ENCODE data around the gene ZNF749.

The ZNF749 gene

DNA sequence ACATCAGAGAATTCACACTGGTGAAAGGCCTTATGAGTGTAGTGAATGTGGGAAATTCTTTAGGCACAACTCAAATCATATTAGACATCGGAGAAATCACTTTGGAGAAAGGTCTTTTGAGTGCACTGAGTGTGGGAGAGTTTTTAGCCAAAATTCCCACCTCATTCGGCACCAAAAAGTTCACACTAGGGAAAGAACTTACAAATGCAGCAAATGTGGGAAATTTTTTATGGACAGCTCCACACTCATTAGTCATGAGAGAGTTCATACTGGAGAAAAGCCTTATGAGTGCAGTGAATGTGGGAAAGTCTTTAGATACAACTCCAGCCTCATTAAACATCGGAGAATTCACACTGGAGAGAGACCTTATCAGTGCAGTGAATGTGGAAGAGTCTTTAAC lies 14.1 kb upstream of the ZNF749 start:
- Histone ChIP-seq H3K36me3 (ENCODE audit: insufficient read depth, low read length) (peaks cover 43% of the 10 kb centered on the region), H3K27me3 (ENCODE audit: insufficient read depth, low read length) (no peaks in the 10 kb centered on the region), H3K4me3 (ENCODE audit: low read depth, low read length) (no peak overlapping the region), H2AFZ (ENCODE audit: low read length, unreplicated experiment) (no peak overlapping the region), H3K27ac (ENCODE audit: low read depth, low read length) (no peak overlapping the region), H3K4me1 (ENCODE audit: control insufficient read depth, insufficient read depth, low read length, unreplicated experiment) (no peaks in the 10 kb centered on the region), H3K79me2 (ENCODE audit: control insufficient read depth, insufficient read depth, low read length, unreplicated experiment) (peaks cover 2% of the 10 kb centered on the region)

DNA sequence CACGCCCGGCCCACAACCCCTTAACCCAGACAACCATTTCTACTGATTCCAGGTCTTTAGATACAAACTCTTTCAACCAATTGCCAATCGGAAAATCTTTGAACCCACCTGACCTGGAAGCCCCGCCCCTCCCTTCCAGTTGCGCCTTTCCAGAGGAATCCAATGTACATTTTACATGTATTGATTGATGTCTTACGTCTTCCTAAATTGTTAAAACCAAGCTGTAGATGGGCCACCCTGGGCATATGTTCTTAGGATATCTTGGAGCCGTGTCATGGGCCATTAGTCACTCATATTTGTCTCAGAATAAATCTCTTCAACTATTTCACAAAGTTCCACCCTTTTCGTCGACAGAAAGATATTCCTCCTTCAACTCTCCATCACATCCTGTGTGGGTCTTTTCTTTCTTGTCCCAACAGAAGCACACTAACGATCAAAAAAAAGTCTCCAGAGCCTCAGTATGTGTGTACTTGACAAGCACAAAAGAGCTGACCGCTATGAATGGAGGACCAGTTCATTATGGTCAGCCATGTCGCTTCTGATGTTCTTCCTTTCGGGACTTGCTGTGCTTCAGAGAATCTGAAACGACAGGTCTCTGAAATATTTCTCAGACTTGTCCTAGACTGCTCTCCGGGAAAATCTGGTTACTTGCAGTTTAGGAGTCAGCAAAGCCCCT lies 601 bp upstream of the ZNF749 start:
- Histone ChIP-seq H3K36me3 (ENCODE audit: insufficient read depth, low read length) (no peaks in the 10 kb centered on the region), H3K79me2 (ENCODE audit: control insufficient read depth, insufficient read depth, low read length, unreplicated experiment) (peaks cover 13% of the 10 kb centered on the region), H3K27me3 (ENCODE audit: insufficient read depth, low read length) (no peaks in the 10 kb centered on the region), H3K4me3 (ENCODE audit: low read depth, low read length) (peak overlapping the region; percentile 96), H3K27ac (ENCODE audit: low read depth, low read length) (no peak overlapping the region), H3K4me1 (ENCODE audit: control insufficient read depth, insufficient read depth, low read length, unreplicated experiment) (peaks cover 3% of the 10 kb centered on the region), H2AFZ (ENCODE audit: low read length, unreplicated experiment) (peak overlapping the region; percentile 96)

DNA sequence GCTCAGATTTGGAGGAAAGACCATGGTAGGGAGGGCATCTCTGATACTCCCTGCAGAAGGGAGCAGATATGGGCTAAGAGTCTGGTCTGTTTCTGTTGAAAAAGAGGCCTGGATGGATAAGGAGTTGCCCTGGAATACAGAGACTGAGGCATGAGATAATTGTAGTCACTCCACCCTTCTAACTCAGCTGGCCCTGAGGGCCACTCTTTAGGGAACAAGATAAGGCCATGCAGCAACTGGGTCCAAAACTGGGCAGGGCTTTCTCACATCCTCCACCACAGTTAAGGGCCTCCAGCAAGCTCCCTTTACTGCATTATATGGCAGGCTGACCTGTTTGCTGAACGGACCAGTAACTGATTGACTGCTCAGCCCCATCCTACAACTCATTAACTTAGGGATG lies 1.3 kb downstream of the ZNF749 start:
- Histone ChIP-seq H3K79me2 (ENCODE audit: control insufficient read depth, insufficient read depth, low read length, unreplicated experiment) (peaks cover 20% of the 10 kb centered on the region), H3K27me3 (ENCODE audit: insufficient read depth, low read length) (no peaks in the 10 kb centered on the region), H3K4me3 (ENCODE audit: low read depth, low read length) (peak overlapping the region; percentile 96), H3K27ac (ENCODE audit: low read depth, low read length) (no peak overlapping the region), H3K36me3 (ENCODE audit: insufficient read depth, low read length) (no peaks in the 10 kb centered on the region), H2AFZ (ENCODE audit: low read length, unreplicated experiment) (no peak overlapping the region), H3K4me1 (ENCODE audit: control insufficient read depth, insufficient read depth, low read length, unreplicated experiment) (peaks cover 3% of the 10 kb centered on the region)

DNA sequence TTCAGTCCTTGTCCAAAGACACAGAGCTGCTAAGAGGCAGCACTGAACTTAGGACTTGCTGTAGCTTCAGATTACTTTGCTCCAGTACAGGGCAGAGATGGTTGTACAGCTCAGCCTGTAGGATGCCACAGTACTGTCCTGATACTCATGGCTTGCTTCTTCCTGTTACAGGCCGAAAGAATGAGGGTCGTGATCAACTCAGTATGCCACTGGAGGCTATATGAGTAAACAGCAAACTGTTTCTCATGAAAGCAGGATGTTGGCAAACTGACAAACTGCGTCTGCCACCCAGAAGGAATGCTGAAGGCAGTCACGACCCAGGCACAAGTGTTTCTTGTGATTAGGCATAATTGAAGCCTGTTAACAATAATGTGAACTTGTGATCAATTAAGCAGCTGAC lies 2.8 kb downstream of the ZNF749 start:
- Histone ChIP-seq H2AFZ (ENCODE audit: low read length, unreplicated experiment) (no peak overlapping the region), H3K27me3 (ENCODE audit: insufficient read depth, low read length) (no peaks in the 10 kb centered on the region), H3K4me1 (ENCODE audit: control insufficient read depth, insufficient read depth, low read length, unreplicated experiment) (peaks cover 3% of the 10 kb centered on the region), H3K4me3 (ENCODE audit: low read depth, low read length) (no peak overlapping the region), H3K27ac (ENCODE audit: low read depth, low read length) (no peak overlapping the region), H3K79me2 (ENCODE audit: control insufficient read depth, insufficient read depth, low read length, unreplicated experiment) (peaks cover 20% of the 10 kb centered on the region), H3K36me3 (ENCODE audit: insufficient read depth, low read length) (peaks cover 2% of the 10 kb centered on the region)

DNA sequence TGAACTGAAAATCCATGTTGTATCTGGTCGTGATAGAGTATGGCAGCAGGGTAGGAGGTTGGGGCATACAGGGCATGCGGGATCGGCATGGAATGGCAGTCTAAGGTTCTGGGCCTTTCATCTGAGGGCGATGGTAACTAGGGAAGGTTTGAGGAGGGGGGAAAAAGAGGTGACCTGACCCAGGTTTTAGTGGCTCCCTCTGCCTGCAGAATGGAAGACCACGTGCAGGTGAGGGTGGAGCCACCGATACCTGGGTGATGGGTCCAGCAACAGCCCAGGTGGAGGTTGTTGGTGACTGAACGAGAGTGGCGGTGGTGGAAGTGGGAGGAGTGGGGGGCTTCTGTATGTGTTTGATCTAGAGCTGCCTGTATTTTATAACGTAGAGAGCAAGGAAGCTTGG lies 3.8 kb downstream of the ZNF749 start:
- Histone ChIP-seq H3K36me3 (ENCODE audit: insufficient read depth, low read length) (peaks cover 12% of the 10 kb centered on the region), H3K79me2 (ENCODE audit: control insufficient read depth, insufficient read depth, low read length, unreplicated experiment) (peaks cover 20% of the 10 kb centered on the region)

DNA sequence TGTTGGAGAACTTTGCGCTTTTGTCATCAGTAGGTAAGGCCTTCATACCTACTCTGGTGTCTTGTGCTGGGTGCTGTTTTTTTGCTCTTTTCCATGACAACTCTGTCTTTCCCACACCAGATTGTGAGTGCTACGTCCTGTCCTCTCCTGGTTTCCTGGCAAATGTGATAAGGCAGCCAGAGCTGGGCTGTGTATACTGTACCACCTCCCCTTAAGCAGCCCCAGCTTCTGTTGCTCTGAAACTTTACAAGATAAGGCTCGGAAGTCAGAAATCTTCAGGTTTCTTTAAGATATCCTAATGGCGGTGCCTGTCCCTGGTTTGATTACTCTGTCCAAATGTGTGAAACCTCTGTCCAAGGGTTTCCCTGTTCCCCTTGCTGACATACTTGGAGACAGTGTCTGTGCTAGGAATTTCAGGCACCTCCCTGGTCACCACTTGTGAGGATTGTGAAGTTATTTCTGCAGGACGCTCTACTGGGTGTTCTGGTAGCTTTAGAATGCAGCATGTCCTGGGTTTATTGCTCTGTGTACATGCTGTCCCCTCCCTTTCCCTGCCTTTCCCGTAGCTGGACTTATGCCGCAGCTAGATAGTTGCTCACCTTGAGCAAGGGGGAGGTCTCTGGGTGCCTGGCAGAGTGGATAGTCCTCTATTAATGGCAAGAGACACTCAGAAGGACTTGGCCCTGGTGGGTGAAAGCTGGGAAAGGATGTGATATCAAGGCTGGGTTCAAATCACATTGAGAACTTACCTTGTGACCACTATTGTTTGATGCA lies 7.0 kb downstream of the ZNF749 start:
- Histone ChIP-seq H2AFZ (ENCODE audit: low read length, unreplicated experiment) (no peak overlapping the region), H3K36me3 (ENCODE audit: insufficient read depth, low read length) (peaks cover 27% of the 10 kb centered on the region), H3K27me3 (ENCODE audit: insufficient read depth, low read length) (no peaks in the 10 kb centered on the region), H3K79me2 (ENCODE audit: control insufficient read depth, insufficient read depth, low read length, unreplicated experiment) (peaks cover 10% of the 10 kb centered on the region), H3K4me1 (ENCODE audit: control insufficient read depth, insufficient read depth, low read length, unreplicated experiment) (no peaks in the 10 kb centered on the region), H3K27ac (ENCODE audit: low read depth, low read length) (no peak overlapping the region), H3K4me3 (ENCODE audit: low read depth, low read length) (no peak overlapping the region)

More for the DNA sequence above, 3.8 kb downstream of the ZNF749 start:
- H3K4me3 ChIP-seq (ENCODE audit: low read depth, low read length), result no peak overlapping the region
- no peak overlapping the region for H2AFZ ChIP-seq (ENCODE audit: low read length, unreplicated experiment)
- peaks cover 3% of the 10 kb centered on the region for H3K4me1 ChIP-seq (ENCODE audit: control insufficient read depth, insufficient read depth, low read length, unreplicated experiment)
- H3K27me3 ChIP-seq (ENCODE audit: insufficient read depth, low read length), result no peaks in the 10 kb centered on the region
- no peak overlapping the region for H3K27ac ChIP-seq (ENCODE audit: low read depth, low read length)

DNA sequence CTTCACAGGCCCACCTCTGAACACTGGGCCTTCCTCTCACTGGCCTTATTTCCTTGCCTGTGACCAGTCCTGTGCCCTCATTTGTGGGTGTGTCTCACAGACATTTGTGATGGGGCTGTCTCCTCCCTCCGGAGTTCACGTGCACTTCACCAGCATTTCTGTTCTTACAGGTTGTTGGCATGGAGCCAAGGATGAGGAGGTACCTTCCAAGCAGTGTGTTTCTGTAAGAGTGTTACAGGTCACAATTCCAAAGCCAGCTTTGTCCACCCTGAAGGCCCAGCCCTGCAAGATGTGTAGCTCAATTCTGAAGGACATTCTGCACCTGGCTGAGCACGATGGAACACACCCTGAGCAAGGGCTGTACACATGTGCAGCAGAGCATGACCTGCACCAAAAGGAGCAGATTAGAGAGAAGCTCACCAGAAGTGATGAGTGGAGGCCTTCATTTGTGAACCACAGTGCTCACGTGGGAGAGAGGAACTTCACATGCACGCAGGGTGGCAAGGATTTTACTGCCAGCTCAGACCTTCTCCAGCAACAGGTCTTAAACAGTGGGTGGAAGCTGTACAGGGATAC lies 8.1 kb downstream of the ZNF749 start:
- H3K4me3 ChIP-seq (ENCODE audit: low read depth, low read length), result no peak overlapping the region
- H2AFZ ChIP-seq (ENCODE audit: low read length, unreplicated experiment), result no peak overlapping the region
- peaks cover 10% of the 10 kb centered on the region for H3K79me2 ChIP-seq (ENCODE audit: control insufficient read depth, insufficient read depth, low read length, unreplicated experiment)

DNA sequence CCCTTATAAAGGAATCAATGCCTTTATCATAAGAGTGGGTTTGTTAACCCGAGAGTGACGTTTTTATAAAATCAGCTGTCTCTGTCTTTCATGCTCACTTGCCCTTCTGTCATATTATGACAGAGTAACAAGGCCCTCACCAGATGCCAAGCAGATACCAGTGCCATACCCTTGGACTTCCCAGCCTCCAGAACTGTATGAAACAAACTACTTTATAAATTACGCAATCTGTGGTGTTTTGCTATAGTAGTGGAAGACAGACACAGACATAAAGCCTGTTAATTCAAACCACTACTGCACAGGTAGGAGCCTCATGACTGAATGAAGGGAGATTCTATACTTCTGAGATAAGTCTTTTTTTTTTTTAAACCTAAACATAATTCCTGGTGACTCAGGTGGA lies 17.2 kb downstream of the ZNF749 start:
- H3K27me3 ChIP-seq (ENCODE audit: insufficient read depth, low read length), result no peaks in the 10 kb centered on the region
- no peak overlapping the region for H3K27ac ChIP-seq (ENCODE audit: low read depth, low read length)
- H3K36me3 ChIP-seq (ENCODE audit: insufficient read depth, low read length), result no peaks in the 10 kb centered on the region
- H3K4me1 ChIP-seq (ENCODE audit: control insufficient read depth, insufficient read depth, low read length, unreplicated experiment), result no peaks in the 10 kb centered on the region
- H3K4me3 ChIP-seq (ENCODE audit: low read depth, low read length), result no peak overlapping the region
- no peaks in the 10 kb centered on the region for H3K79me2 ChIP-seq (ENCODE audit: control insufficient read depth, insufficient read depth, low read length, unreplicated experiment)
- H2AFZ ChIP-seq (ENCODE audit: low read length, unreplicated experiment), result no peak overlapping the region

More for the DNA sequence above, 8.1 kb downstream of the ZNF749 start:
- no peaks in the 10 kb centered on the region for H3K4me1 ChIP-seq (ENCODE audit: control insufficient read depth, insufficient read depth, low read length, unreplicated experiment)
- H3K27me3 ChIP-seq (ENCODE audit: insufficient read depth, low read length), result no peaks in the 10 kb centered on the region
- no peak overlapping the region for H3K27ac ChIP-seq (ENCODE audit: low read depth, low read length)
- H3K36me3 ChIP-seq (ENCODE audit: insufficient read depth, low read length), result peaks cover 27% of the 10 kb centered on the region

DNA sequence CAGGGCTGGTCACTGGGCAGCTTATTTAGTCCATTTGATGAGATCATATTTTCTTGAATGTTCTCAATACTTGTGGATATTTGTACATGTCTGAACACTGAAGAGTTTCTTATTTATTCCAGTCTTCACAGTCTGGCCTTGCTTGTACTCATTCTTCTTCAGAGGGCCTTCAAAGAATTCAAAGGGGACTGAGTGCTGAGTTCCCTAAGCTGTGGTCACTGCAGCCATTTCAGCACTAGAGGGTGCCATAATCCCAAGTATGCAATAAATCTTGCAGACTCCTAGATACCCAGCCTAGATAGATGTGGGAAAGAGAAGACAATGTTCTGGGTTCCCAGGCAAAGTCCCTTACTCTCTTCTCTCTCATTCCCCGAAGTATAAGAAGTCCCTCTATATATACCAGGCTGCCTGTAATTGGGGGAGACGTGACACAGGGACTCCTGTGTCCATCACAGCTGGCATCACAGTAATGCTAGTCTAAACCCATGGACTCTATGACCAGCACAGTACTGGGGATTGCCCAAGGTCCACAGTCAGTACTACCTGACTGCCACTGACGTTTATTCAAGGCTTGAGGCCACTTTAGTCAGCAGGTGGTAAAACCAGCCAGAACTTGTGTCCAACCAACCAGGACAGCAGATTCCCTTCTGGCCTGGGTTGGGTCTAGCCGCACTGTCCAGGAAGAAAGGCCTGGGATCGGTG lies 30.7 kb downstream of the ZNF749 start:
- Histone ChIP-seq H3K36me3 (ENCODE audit: insufficient read depth, low read length) (peaks cover 10% of the 10 kb centered on the region), H3K27ac (ENCODE audit: low read depth, low read length) (no peak overlapping the region), H3K4me3 (ENCODE audit: low read depth, low read length) (no peak overlapping the region), H3K4me1 (ENCODE audit: control insufficient read depth, insufficient read depth, low read length, unreplicated experiment) (no peaks in the 10 kb centered on the region), H3K27me3 (ENCODE audit: insufficient read depth, low read length) (no peaks in the 10 kb centered on the region), H3K79me2 (ENCODE audit: control insufficient read depth, insufficient read depth, low read length, unreplicated experiment) (no peaks in the 10 kb centered on the region), H2AFZ (ENCODE audit: low read length, unreplicated experiment) (no peak overlapping the region)

DNA sequence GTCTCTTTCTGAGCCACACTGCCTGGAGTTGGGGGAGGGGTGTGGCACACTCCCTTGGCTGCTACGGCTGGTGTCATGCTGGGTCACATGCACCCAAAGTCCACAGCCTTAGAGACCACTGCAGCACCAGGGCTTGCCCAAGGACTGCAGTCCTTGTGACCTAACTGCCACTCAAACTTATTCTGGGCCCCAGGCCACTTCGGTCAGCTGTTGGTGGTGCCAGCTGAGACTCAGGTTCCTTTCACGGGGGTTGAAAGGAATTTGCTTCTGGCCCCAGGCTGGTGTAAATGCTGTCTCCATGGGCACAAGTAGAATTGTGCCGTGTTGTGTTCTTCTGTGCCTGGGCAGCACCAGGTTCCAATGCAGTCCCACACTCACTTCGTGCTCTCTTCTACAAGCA lies 31.4 kb downstream of the ZNF749 start:
- no peak overlapping the region for H3K27ac ChIP-seq (ENCODE audit: low read depth, low read length)
- no peaks in the 10 kb centered on the region for H3K79me2 ChIP-seq (ENCODE audit: control insufficient read depth, insufficient read depth, low read length, unreplicated experiment)
- peaks cover 14% of the 10 kb centered on the region for H3K36me3 ChIP-seq (ENCODE audit: insufficient read depth, low read length)
- H3K4me3 ChIP-seq (ENCODE audit: low read depth, low read length), result no peak overlapping the region
- H3K27me3 ChIP-seq (ENCODE audit: insufficient read depth, low read length), result no peaks in the 10 kb centered on the region
- H3K4me1 ChIP-seq (ENCODE audit: control insufficient read depth, insufficient read depth, low read length, unreplicated experiment), result no peaks in the 10 kb centered on the region
- H2AFZ ChIP-seq (ENCODE audit: low read length, unreplicated experiment), result no peak overlapping the region
